Muscle of leg (tissue), 11 donors: Measurements from ENCODE around the gene TOMM7. TPM values are rescaled to one million over a fixed set of nuclear protein-coding genes. Genes with fewer than 3 reads are reported as not detected.

ENCODE experiments used
- DNase-seq: peaks from one replicate; pipeline ENCODE4 v3.0.0; 2013
- H3K27ac ChIP-seq: one replicate; pipeline ENCODE4 v1.5.1; 2013; ENCODE audit warnings: mild to moderate bottlenecking, low read length, control low read depth
- H3K27me3 ChIP-seq: one replicate; pipeline ENCODE4 v1.6.1; 2013; ENCODE audit warnings: low read length; ENCODE audit not compliant: control insufficient read depth, insufficient read depth
- H3K36me3 ChIP-seq: one replicate; pipeline ENCODE4 v1.6.1; 2013; ENCODE audit warnings: low read length; ENCODE audit not compliant: control insufficient read depth, insufficient read depth
- H3K4me1 ChIP-seq: one replicate; pipeline ENCODE4 v1.6.1; 2013; ENCODE audit warnings: low read length; ENCODE audit not compliant: control insufficient read depth, insufficient read depth
- H3K4me3 ChIP-seq: one replicate; pipeline ENCODE4 v1.5.1; 2013; ENCODE audit warnings: low read length, control low read depth
- H3K9me3 ChIP-seq: replicated peaks from 2 replicates; pipeline ENCODE4 v1.6.1; 2013; ENCODE audit warnings: low read depth, low read length; ENCODE audit not compliant: control insufficient read depth
- WGBS: methylation state at CpG from one replicate; pipeline ENCODE4 v1.1.5; 2013; ENCODE audit warnings: missing lambda C conversion rate; ENCODE audit not compliant: insufficient coverage; 5-methylcytosine and 5-hydroxymethylcytosine counted together
- polyA plus RNA-seq, 8 donors: library from polyadenylated mRNA; unstranded; fragments of 120-200 nt; gene quantifications; one replicate each; pipeline versions ENCODE4 v1.2.1 to v1.2.3, GENCODE V29; 2013; ENCODE audit warnings: inconsistent platforms in 1 of 8, low replicate concordance in 1 of 8; ENCODE audit not compliant: insufficient read length in 8 of 8, insufficient read depth in 1 of 8
- total RNA-seq: library from RNA; stranded (reverse); fragments of 120-200 nt; gene quantifications from one replicate; pipeline ENCODE4 v1.2.4, GENCODE V29; 2013

Gene TOMM7
- total and polyA plus RNA-seq, 9 donors = 648 to 986 (median 834) TPM

DNA sequence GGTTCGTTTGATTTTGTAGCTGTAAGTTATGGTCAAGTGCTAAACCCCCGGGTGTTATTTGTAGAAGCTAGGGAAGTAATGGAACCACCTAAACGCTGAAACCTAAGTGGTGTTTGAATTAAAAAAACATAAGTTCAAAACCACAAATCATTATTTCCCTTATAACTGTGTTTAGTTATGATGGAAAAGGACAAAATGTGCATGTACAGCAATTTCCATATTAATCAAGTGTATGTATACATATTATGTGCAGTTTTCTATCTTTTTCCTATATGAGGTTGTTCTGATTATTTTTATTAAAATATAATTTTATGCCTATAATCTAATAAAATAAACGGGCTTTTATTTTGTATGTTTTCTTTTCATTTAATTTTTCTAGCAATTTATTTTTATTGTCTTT, 49.8 kb downstream of the TOMM7 start:
- no peaks in the 10 kb centered on the region for H3K36me3 ChIP-seq
- no peak overlapping the region for H3K27ac ChIP-seq
- no peak overlapping the region for H3K4me3 ChIP-seq
- no peaks in the 10 kb centered on the region for H3K9me3 ChIP-seq
- H3K4me1 ChIP-seq = no peaks in the 10 kb centered on the region
- no peak for DNase-seq
- WGBS = no CpG with 5 or more reads among the region's 4 CpGs
- H3K27me3 ChIP-seq = no peaks in the 10 kb centered on the region

DNA sequence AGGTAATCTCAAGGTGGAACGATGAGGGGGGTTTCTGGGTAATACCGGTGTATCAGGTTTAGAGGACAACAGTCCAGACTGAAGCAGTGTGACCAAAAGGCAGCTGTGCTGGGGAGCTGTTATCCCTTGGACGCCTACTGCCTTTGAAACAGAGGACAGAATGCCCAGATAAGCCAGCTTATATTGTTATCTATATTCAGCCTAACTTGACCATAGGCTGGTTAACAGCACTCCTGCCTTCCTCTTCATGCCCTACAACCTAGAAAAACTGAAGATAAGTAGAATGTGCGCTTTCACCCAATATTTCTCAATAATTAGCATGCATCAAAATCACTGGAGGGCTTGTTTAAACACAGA, 50.8 kb downstream of the TOMM7 start:
- H3K4me1 ChIP-seq = no peaks in the 10 kb centered on the region
- no peaks in the 10 kb centered on the region for H3K27me3 ChIP-seq
- no peaks in the 10 kb centered on the region for H3K36me3 ChIP-seq
- H3K9me3 ChIP-seq = no peaks in the 10 kb centered on the region
- H3K4me3 ChIP-seq = no peak overlapping the region
- 84% methylated on average over 2 of the region's 4 CpGs for WGBS
- H3K27ac ChIP-seq = no peak overlapping the region
- DNase-seq = no peak

DNA sequence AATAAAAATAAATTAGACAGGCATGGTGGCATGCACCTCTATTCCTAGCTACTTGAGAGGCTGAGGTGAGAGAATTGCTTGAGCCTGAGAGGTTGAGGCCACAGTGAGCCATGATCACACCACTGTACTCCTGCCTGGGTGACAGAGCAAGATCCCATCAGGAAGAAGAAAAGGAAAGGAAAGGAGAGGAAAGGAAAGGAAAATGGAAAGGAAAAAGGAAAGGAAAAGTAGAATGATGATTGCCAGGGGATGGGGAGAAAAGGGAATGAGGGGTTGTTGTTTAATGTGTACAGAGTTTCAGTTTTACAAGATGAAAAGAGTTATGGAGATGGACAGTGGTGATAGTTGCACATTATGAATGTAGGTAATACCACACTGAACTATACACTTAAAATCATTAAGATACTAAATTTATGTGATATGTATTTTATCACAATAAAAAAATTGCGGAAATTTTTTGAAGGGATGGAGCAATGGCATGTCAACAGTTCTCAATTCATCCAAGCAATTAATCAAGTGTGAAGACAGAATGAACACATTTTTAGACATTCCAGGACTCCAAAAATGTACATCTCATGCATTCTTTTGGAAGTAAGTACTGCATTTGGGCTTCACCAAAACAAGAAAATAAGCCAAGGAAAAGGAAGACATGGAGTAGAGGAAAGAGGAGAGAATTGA, 51.3 kb downstream of the TOMM7 start:
- Histone ChIP-seq H3K4me1 (no peaks in the 10 kb centered on the region), H3K9me3 (no peaks in the 10 kb centered on the region), H3K27ac (no peak overlapping the region), H3K36me3 (no peaks in the 10 kb centered on the region), H3K4me3 (no peak overlapping the region), H3K27me3 (no peaks in the 10 kb centered on the region)
- WGBS = no CpG with 5 or more reads among the region's 1 CpG
- DNase-seq = no peak

DNA sequence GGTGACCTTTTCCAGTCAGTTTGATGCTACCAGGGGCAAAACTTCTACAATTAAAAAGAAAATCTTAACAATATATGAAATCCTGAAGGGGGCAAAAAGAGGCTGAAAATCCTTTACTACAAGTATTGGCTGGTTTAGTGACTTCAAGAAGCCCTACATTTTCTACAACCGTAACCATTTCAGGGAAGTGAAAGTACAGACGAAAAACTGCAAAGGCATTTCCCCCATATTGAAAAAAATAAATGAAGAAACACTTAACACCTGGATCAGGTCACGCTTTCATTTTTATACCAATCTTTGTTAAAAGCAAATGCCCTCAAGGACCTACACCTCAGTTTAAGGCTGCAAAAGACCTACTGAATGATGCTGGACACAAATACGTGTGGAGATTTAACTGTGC, 57.0 kb downstream of the TOMM7 start:
- no peak for DNase-seq
- H3K4me1 ChIP-seq = no peaks in the 10 kb centered on the region

More for the DNA sequence above, 57.0 kb downstream of the TOMM7 start:
- H3K36me3 ChIP-seq = no peaks in the 10 kb centered on the region
- H3K4me3 ChIP-seq = no peak overlapping the region
- no CpG with 5 or more reads among the region's 4 CpGs for WGBS
- H3K9me3 ChIP-seq = peaks cover 2% of the 10 kb centered on the region
- H3K27ac ChIP-seq = no peak overlapping the region
- no peaks in the 10 kb centered on the region for H3K27me3 ChIP-seq

Other genes with a start within 250 kb of the TOMM7 start
- 0.44 TPM for gene IL6, start 95.6 kb downstream of the TOMM7 start, total RNA-seq
- under 1 TPM in 6 of 8 donors, not detected in 2; 0.18 to 0.39 (median 0.30) TPM for gene IL6, start 95.6 kb downstream of the TOMM7 start, polyA plus RNA-seq
- gene HYCC1, start 191.3 kb upstream of the TOMM7 start, total RNA-seq = 26.2 TPM
- gene HYCC1, start 191.3 kb upstream of the TOMM7 start, polyA plus RNA-seq = 10 to 100 TPM; 14.1 to 27.2 (median 22.3) TPM